Mucosa of descending colon (tissue), 3 donors: ENCODE data around the gene ATG4C. TPM values are rescaled to one million over a fixed set of nuclear protein-coding genes. Genes with fewer than 3 reads are reported as not detected.
"Not testable (repeated sequence)": the region's sequence is repeated elsewhere in the genome, so short reads cannot be mapped to it uniquely, and the experiment has no call there.

ENCODE experiments used
- ATAC-seq: fragments of 200-7000 bp; cut with Tn5 transposase; one replicate; pipeline ENCODE4 v1.9.1; 2020; ENCODE audit warnings: mild to moderate bottlenecking, moderate library complexity
- DNase-seq, 3 donors: peaks; one replicate each; pipeline ENCODE4 v3.0.0-alpha.2; 2020
- H3K36me3 ChIP-seq: fragments of 200-600 bp; one replicate; pipeline ENCODE4 v1.8.0; 2021; ENCODE audit warnings: low read depth, mild to moderate bottlenecking
- H3K4me1 ChIP-seq: fragments of 200-600 bp; one replicate; pipeline ENCODE4 v1.8.0; 2021; ENCODE audit warnings: low read depth, mild to moderate bottlenecking
- H3K4me3 ChIP-seq: fragments of 200-600 bp; one replicate; pipeline ENCODE4 v1.8.0; 2021; ENCODE audit warnings: mild to moderate bottlenecking
- H3K9me3 ChIP-seq: fragments of 200-600 bp; one replicate; pipeline ENCODE4 v1.8.0; 2021; ENCODE audit warnings: mild to moderate bottlenecking
- CTCF ChIP-seq: fragments of 200-600 bp; IDR thresholded peaks from one replicate; pipeline ENCODE4 v1.8.0; 2022; ENCODE audit warnings: antibody characterized with exemption, mild to moderate bottlenecking
- intact Hi-C, 2 donors: fragments of 100-400 bp; cut with DNase I in 1 of 2; cut with micrococcal nuclease in 1 of 2; formaldehyde crosslinking; loops; one replicate each; pipeline versions ENCODE4 v1.11.0 to v1.11.1; 2022; cut with DNase I, micrococcal nuclease
- total RNA-seq, 3 donors: library from RNA; stranded (reverse); fragmentation: NEBNext Ultra II Directional in 2 of 3; extraction: Animal tissue kit (Norgen Biotek cat#: 25700) in 2 of 3; gene quantifications; one replicate each; pipeline versions ENCODE4 v1.2.1 to v1.2.4, GENCODE V29; 2021 to 2023
- donor health status: DM: no; HTN: no; CAD: no; lungs with moderate emphysema.
- donor health status: DM: no; HTN: no; CAD: no.
- donor health status: DM: no; HTN: yes; CAD: no.

ATG4C gene
- total RNA-seq, 3 donors from 2014 or later = 3.8 to 11.3 (median 7.4) TPM

- no peaks in the 10 kb centered on the region for H3K4me1 ChIP-seq
- ATAC-seq (no peak), DNase-seq (no peak)
- H3K36me3 ChIP-seq = no peaks in the 10 kb centered on the region
- no peaks in the 10 kb centered on the region for H3K9me3 ChIP-seq
- TF ChIP-seq CTCF = peak; percentile 3
- no peak overlapping the region for H3K4me3 ChIP-seq
- intact Hi-C loops = loop anchor here (5.0 kb wide), 2 partner anchors 214 to 239 kb away; no protein-coding TSS in a partner anchor
Observed at GRCh38 chr1:62746809-62747138, 37.2 kb upstream of the ATG4C start.

DNA sequence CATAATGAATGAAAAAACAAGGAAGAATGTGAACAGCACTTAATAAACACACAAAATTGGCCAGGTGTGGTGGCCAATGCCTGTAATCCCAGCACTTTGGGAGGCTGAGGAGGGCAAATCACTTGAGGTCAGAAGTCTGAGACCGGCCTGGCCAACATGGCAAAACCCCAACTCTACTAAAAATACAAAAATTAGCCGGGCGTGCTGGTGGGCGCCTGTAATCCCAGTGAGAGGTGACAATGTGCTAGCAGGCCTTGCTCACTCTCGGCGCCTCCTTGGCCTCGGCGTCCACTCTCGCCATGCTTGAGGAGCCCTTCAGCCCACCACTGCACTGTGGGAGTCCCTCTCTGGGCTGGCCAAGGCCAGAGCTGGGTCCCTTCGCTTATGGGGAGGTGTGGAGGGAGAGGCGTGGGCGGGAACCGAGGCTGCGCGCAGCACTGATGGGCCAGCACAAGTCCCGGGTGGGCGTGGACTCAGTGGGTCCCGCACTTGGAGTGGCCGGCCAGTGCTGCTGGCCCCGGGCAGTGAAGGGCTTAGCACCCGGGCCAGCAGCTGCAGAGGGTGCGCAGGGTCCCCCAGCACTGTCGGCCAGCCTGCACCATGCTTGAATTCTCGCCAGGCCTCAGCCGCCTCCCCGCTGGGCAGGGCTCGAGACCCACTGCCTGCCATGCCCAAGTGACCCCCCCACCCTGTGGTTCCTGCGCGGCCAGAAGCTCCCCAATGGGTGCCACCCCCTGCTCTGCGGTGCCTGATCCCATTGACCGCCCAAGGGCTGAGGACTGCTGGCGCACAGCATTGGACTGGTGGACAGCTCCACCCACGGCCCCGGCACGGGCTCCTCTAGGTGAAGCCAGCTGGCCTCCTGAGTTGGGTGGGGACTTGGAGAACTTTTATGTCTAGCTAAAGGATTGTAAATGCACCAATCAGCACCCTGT is 30.6 kb upstream of the ATG4C start:
- TF ChIP-seq CTCF = no peak
- Histone ChIP-seq H3K36me3 (no peaks in the 10 kb centered on the region), H3K4me3 (no peak overlapping the region), H3K9me3 (peaks cover 4% of the 10 kb centered on the region), H3K4me1 (no peaks in the 10 kb centered on the region)
- DNase-seq (no peak), ATAC-seq (no peak)
- intact Hi-C loops = no loop called here

DNA sequence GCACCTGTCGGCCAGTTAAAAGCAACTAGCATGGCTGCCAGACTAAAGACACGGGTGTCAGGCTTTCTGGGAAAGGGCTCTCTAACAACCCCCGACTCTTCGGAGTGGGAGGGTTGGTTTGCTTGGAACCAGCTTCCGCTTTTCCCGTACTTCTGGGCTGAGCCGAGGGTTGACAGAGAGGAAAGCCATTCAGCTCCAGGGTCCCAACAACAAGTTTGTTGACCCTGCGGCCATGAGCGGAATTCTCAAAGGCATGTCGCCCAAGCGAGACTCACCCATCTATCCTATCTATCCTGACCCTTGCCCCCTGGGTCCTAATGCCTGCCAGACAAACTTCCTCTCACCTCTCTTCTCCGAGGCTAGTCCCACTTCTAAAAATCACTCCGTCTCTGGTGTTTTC is 29.0 kb upstream of the ATG4C start:
- ATAC-seq, intact Hi-C loops, H3K36me3 ChIP-seq: not testable (repeated sequence)

GRCh38 chr1:62756255-62756884 is 27.6 kb upstream of the ATG4C start:
- H3K4me1 ChIP-seq, intact Hi-C loops, H3K36me3 ChIP-seq, ATAC-seq, DNase-seq, H3K9me3 ChIP-seq, H3K4me3 ChIP-seq: not testable (repeated sequence)

More for the DNA sequence above, 29.0 kb upstream of the ATG4C start:
- H3K4me1 ChIP-seq, DNase-seq, H3K9me3 ChIP-seq, H3K4me3 ChIP-seq: not testable (repeated sequence)

- intact Hi-C loops, H3K9me3 ChIP-seq, DNase-seq, ATAC-seq, H3K4me1 ChIP-seq, H3K4me3 ChIP-seq, H3K36me3 ChIP-seq: not testable (repeated sequence)
Observed at GRCh38 chr1:62759232-62759875, 24.6 kb upstream of the ATG4C start.

DNA sequence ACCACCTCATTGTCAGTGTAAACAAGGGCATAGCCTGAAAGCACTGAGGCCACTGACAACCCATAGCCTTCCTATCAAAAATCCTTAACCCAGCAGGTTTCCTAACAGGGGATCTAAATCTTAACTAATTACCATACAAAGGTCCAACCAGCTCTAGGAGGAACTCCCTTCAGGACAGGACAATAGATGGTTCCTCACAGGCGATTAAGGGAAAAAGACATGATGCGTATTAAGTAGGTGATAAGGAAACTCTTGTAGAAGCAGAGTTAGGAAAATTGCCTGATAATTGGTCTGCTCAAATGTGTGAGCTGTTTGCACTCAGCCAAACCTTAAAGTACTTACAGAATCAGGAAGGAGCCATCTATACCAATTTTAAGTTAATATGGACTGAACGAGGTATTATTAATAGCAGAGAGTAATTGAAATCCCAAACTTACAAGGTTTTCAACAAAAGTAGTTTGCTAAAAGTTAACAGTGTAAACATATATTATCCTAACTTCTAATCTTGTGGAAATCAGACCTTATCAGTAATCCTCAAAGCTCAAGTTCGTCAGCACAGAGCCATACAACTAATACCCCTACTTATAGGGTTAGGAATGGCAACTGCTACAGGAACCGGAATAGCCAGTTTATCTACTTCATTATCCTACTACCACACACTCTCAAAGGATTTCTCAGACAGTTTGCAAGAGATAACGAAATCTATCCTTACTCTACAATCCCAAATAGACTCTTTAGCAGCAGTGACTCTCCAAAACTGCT is 23.7 kb upstream of the ATG4C start:
- H3K4me3 ChIP-seq, H3K36me3 ChIP-seq, ATAC-seq, H3K9me3 ChIP-seq, H3K4me1 ChIP-seq, DNase-seq, intact Hi-C loops: not testable (repeated sequence)

GRCh38 chr1:62761223-62761870 is 22.6 kb upstream of the ATG4C start:
- ATAC-seq, intact Hi-C loops, H3K4me1 ChIP-seq, H3K36me3 ChIP-seq, H3K4me3 ChIP-seq, DNase-seq, H3K9me3 ChIP-seq: not testable (repeated sequence)

DNA sequence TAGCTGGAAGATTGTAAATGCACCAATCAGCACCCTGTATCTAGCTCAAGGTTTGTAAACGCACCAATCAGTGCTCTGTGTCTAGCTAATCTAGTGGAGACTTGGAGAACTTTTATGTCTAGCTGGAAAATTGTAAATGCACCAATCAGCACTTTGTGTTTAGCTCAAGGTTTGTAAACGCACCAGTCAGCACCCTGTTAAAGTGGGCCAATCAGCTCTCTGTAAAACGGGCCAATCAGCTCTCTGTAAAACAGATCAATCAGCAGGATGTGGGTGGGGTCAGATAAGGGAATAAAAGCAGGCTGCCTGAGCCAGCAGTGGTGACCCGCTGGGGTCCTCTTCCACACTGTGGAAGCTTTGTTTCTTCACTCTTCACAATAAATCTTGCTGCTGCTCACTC is 21.9 kb upstream of the ATG4C start:
- ATAC-seq = not testable (repeated sequence)

More for the DNA sequence above, 21.9 kb upstream of the ATG4C start:
- H3K4me1 ChIP-seq, H3K9me3 ChIP-seq, H3K4me3 ChIP-seq, intact Hi-C loops, DNase-seq, H3K36me3 ChIP-seq: not testable (repeated sequence)
